OCI-LY7 (cell line): ENCODE measurements around the gene SLC47A1. TPM values are rescaled to one million over a fixed set of nuclear protein-coding genes. Genes with fewer than 3 reads are reported as not detected.

Experiments
- BruUV-seq: library from RNA; stranded (reverse); fragments of 400-500 nt; replicated peaks from 2 replicates; lab custom pipeline; 2021; lab: Mats Ljungman, UMichigan
- CTCF ChIA-PET: fragments of 300-600 bp; sonication (Branson Sonifier 250); formaldehyde crosslinking; loops from one replicate; lab custom pipeline; 2022; ENCODE audit warnings: antibody characterized with exemption; ENCODE audit not compliant: unreplicated experiment; lab: Charles Lee
- POLR2A ChIA-PET: fragments of 300-600 bp; sonication (Branson Sonifier 250); formaldehyde crosslinking; loops from one replicate; lab custom pipeline; 2022; ENCODE audit warnings: antibody characterized with exemption; lab: Charles Lee
- DNase-seq: peaks from one replicate; pipeline ENCODE4 v3.0.0-alpha.2; 2015; ENCODE audit warnings: low spot score
- H2AFZ ChIP-seq: fragments of 200-600 bp; sonication (generic), shearing (Covaris generic); 2 replicates; pipeline ENCODE4 v1.6.1; 2014; ENCODE audit warnings: mild to moderate bottlenecking, antibody characterized with exemption, low read length, moderate library complexity
- H3K27ac ChIP-seq: fragments of 200-600 bp; sonication (generic); 2 replicates; pipeline ENCODE4 v1.5.1; 2014; ENCODE audit warnings: mixed run types, low read depth, mild to moderate bottlenecking, moderate library complexity, low read length, inconsistent platforms; ENCODE audit not compliant: poor library complexity, severe bottlenecking
- H3K36me3 ChIP-seq: fragments of 200-600 bp; sonication (generic); 2 replicates; pipeline ENCODE4 v1.6.1; 2014; ENCODE audit warnings: mild to moderate bottlenecking, antibody characterized with exemption, low read length, moderate library complexity, mixed read lengths; ENCODE audit not compliant: insufficient read depth
- H3K4me1 ChIP-seq: fragments of 200-600 bp; sonication (generic); 2 replicates; pipeline ENCODE4 v1.5.1; 2014; ENCODE audit warnings: mild to moderate bottlenecking, low read length; ENCODE audit not compliant: insufficient read depth, poor library complexity, severe bottlenecking
- H3K4me2 ChIP-seq: fragments of 200-600 bp; sonication (generic); 2 replicates; pipeline ENCODE4 v1.6.1; 2014; ENCODE audit warnings: mild to moderate bottlenecking, low read length
- H3K4me3 ChIP-seq: fragments of 200-600 bp; sonication (generic); 2 replicates; pipeline ENCODE4 v1.5.1; 2014; ENCODE audit warnings: mild to moderate bottlenecking, low read depth, low read length; ENCODE audit not compliant: poor library complexity, severe bottlenecking
- H3K79me2 ChIP-seq: fragments of 200-600 bp; sonication (generic); 2 replicates; pipeline ENCODE4 v1.6.1; 2016; ENCODE audit warnings: low read depth, mild to moderate bottlenecking, low read length, moderate library complexity, mixed read lengths; ENCODE audit not compliant: insufficient read depth
- H3K9me2 ChIP-seq: fragments of 200-600 bp; sonication (generic); 2 replicates; pipeline ENCODE4 v1.6.1; 2016; ENCODE audit warnings: mild to moderate bottlenecking, low read length, mixed read lengths; ENCODE audit not compliant: insufficient read depth
- H3K9me3 ChIP-seq: fragments of 200-600 bp; sonication (generic); 2 replicates; pipeline ENCODE4 v1.6.1; 2014; ENCODE audit warnings: mild to moderate bottlenecking, mixed run types, low read length, mixed read lengths
- H4K20me1 ChIP-seq: fragments of 200-600 bp; sonication (generic); 2 replicates; pipeline ENCODE4 v1.6.1; 2014; ENCODE audit warnings: mild to moderate bottlenecking, antibody characterized with exemption, low read length, moderate library complexity, mixed read lengths; ENCODE audit not compliant: insufficient read depth
- EZH2phosphoT487 ChIP-seq: fragments of 200-600 bp; sonication (generic); IDR thresholded peaks from 2 replicates; pipeline ENCODE4 v1.6.1; 2018; ENCODE audit warnings: low read depth, borderline replicate concordance, mild to moderate bottlenecking, mixed run types, antibody characterized with exemption, low read length, moderate library complexity, mixed read lengths
- intact Hi-C: fragments of 100-400 bp; cut with micrococcal nuclease; formaldehyde crosslinking; loops from one replicate; pipeline ENCODE4 v1.10.0; 2022; ENCODE audit not compliant: unreplicated experiment
- total RNA-seq, 2 experiments: library from RNA; depleted of rRNA in 1 of 2; stranded (reverse); fragments of >200 nt in 1 of 2; shearing (Covaris generic) in 1 of 2; gene quantifications; 2 replicates each; pipeline ENCODE4 v1.2.3, GENCODE V29; 2014 to 2022
- TF ChIP-seq, protein P1 (sequence below): fragments of 200-600 bp; sonication (generic); conservative IDR thresholded peaks from 2 replicates; pipeline ENCODE4 v1.5.1; 2014; ENCODE audit warnings: mild to moderate bottlenecking, antibody characterized with exemption, low read length, moderate library complexity, mixed read lengths

Gene SLC47A1
- total RNA-seq, 2 experiments from 2014 or later, result not detected

DNA sequence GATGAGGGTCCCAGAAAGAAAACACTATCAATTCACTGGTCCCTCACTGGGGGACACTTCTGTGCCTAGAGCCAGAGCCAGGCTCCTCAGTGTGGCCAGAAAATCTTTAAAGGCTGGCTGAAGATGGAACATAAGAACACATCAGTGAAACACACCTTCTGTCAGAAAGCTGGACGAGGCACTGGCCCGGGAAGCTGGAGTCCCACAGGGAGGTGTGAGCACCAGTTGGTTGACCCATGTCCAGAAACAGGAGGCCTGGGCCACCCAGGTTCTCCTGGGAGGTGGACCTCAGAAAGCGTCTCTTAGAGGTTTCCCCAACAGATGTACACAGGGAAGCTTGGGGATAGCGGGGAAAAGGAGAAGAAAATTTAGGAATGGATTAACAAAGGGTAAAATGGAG lies 58.7 kb downstream of the SLC47A1 start:
- POLR2A ChIA-PET, result interaction anchor here (0.6 kb wide), 1 partner anchor 104 kb away, joined by 5 read pairs; no protein-coding TSS in a partner anchor
- no TSS peak for BruUV-seq

DNA sequence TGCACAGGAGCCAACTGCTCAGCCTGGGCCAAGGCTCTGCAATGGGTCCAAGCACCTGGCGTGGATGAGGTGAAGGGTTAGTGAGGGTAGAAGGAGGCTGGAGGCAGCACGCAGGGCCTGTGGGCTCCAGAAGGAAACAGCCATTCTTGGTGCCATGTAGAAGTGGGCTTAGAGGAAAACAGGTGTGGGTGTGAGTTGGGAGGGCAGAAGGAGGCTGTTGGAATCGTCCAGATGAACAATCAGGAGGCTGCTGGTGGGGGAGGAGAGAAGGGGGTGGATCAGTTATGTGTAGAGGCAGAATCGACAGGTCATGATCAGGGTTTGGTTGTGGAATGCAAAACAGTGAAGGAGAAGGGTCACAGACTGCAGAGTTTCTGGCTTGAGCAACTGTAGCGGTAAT lies 63.2 kb downstream of the SLC47A1 start:
- CTCF ChIA-PET, result no interaction called here
- intact Hi-C loops, result no loop called here
- Histone ChIP-seq H3K9me2 (no peaks in the 10 kb centered on the region), H3K4me2 (no peak overlapping the region), H3K4me3 (no peak overlapping the region), H2AFZ (no peak overlapping the region), H3K36me3 (no peaks in the 10 kb centered on the region), H3K9me3 (no peaks in the 10 kb centered on the region), H4K20me1 (no peaks in the 10 kb centered on the region), H3K79me2 (no peaks in the 10 kb centered on the region), H3K4me1 (no peaks in the 10 kb centered on the region), H3K27ac (no peak overlapping the region)
- no peak for TF ChIP-seq EZH2phosphoT487
- TF ChIP-seq, protein P1, sequence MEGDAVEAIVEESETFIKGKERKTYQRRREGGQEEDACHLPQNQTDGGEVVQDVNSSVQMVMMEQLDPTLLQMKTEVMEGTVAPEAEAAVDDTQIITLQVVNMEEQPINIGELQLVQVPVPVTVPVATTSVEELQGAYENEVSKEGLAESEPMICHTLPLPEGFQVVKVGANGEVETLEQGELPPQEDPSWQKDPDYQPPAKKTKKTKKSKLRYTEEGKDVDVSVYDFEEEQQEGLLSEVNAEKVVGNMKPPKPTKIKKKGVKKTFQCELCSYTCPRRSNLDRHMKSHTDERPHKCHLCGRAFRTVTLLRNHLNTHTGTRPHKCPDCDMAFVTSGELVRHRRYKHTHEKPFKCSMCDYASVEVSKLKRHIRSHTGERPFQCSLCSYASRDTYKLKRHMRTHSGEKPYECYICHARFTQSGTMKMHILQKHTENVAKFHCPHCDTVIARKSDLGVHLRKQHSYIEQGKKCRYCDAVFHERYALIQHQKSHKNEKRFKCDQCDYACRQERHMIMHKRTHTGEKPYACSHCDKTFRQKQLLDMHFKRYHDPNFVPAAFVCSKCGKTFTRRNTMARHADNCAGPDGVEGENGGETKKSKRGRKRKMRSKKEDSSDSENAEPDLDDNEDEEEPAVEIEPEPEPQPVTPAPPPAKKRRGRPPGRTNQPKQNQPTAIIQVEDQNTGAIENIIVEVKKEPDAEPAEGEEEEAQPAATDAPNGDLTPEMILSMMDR, result no peak
- DNase-seq, result no peak
- no TSS peak for BruUV-seq
- POLR2A ChIA-PET, result interaction anchor here (0.8 kb wide), 1 partner anchor 10 kb away, joined by 3 read pairs; no protein-coding TSS in a partner anchor

More for the DNA sequence above, 58.7 kb downstream of the SLC47A1 start:
- TF ChIP-seq, protein P1, result no peak
- no peak for TF ChIP-seq EZH2phosphoT487
- Histone ChIP-seq H4K20me1 (no peaks in the 10 kb centered on the region), H3K9me2 (no peaks in the 10 kb centered on the region), H2AFZ (no peak overlapping the region), H3K4me3 (no peak overlapping the region), H3K79me2 (no peaks in the 10 kb centered on the region), H3K9me3 (no peaks in the 10 kb centered on the region), H3K36me3 (no peaks in the 10 kb centered on the region), H3K4me1 (no peaks in the 10 kb centered on the region), H3K4me2 (no peak overlapping the region), H3K27ac (no peak overlapping the region)
- DNase-seq, result no peak
- intact Hi-C loops, result no loop called here
- CTCF ChIA-PET, result no interaction called here

DNA sequence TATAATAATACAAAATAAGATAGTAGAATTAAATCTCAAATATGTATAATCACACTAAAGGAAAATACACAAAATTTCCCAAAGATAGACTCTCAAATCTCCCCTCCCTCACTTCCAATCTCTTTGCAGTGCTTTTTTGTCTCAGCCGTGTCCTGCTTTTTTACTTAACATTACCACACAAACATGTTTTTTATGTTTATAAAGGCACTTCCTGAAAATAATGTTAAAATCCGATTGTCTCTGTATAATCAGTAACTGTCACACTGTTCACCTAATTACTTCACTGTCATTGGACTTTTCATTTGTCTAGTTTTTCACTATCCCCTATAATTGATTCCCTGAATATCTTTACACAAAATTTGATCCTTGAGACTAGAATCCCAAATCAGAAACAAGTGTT lies 76.7 kb downstream of the SLC47A1 start:
- H3K36me3 ChIP-seq, result no peaks in the 10 kb centered on the region
- H3K4me3 ChIP-seq, result no peak overlapping the region
- no peaks in the 10 kb centered on the region for H4K20me1 ChIP-seq
- DNase-seq, result no peak
- TF ChIP-seq, protein P1, result no peak
- TF ChIP-seq EZH2phosphoT487, result no peak
- no peaks in the 10 kb centered on the region for H3K79me2 ChIP-seq
- H3K4me2 ChIP-seq, result no peak overlapping the region
- no peaks in the 10 kb centered on the region for H3K9me3 ChIP-seq
- POLR2A ChIA-PET, result interaction anchor here (1.5 kb wide), 1 partner anchor 37 kb away, joined by 3 read pairs; no protein-coding TSS in a partner anchor
- no TSS peak for BruUV-seq
- H3K27ac ChIP-seq, result no peak overlapping the region
- no peaks in the 10 kb centered on the region for H3K9me2 ChIP-seq
- no peaks in the 10 kb centered on the region for H3K4me1 ChIP-seq
- no peak overlapping the region for H2AFZ ChIP-seq
- CTCF ChIA-PET, result no interaction called here
- intact Hi-C loops, result no loop called here
